ENCODE measurements around the gene FOXRED2. TPM values are rescaled to one million over a fixed set of nuclear protein-coding genes. Genes with fewer than 3 reads are reported as not detected.
"Not testable (repeated sequence)": the region's sequence is repeated elsewhere in the genome, so short reads cannot be mapped to it uniquely, and the experiment has no call there.

Gene FOXRED2
- total and polyA plus RNA-seq, 2 of the 8 experiments (the other 6 are each of a cell fraction or from before 2014, with no cell fraction given): 11.5 to 27.8 TPM

DNA sequence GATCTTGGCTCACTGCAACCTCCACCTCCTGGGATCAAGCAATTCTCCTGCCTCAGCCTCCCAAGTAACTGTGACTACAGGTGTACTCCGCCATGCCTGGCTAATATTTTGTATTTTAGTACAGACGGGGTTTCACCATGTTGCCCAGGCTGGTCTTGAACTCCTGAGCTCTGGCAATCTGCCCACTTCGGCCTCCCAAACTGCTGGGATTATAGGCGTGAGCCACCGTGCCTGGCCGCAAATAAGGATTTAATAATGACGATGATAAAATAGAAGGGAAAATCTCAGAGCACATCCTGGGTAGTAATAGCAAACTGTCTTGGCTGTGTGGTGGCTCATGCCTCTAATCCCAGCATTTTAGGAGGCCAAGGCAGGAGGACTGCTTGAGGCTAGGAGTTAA lies 55.9 kb downstream of the FOXRED2 start:
- H2BK20ac ChIP-seq (ENCODE audit: low read length); H3K14ac ChIP-seq (ENCODE audit: insufficient read length); FAIRE-seq; H3K27me3 ChIP-seq (replicated peaks in 1 of 4; ENCODE audit: control insufficient read depth in 3 of 4, extremely low read depth in 1 of 4, insufficient read depth in 3 of 4, low read length in 3 of 4); H3K36me3 ChIP-seq (ENCODE audit: control insufficient read depth in 2 of 4, insufficient read depth in 4 of 4, low read length in 3 of 4); H3K27ac ChIP-seq (ENCODE audit: low read depth, low read length); H3K18ac ChIP-seq (ENCODE audit: extremely low read depth, low read length); H3K9me3 ChIP-seq (ENCODE audit: insufficient read depth in 2 of 2, low read depth in 1 of 2, low read length in 1 of 2); H4K8ac ChIP-seq (ENCODE audit: extremely low read depth, insufficient read depth, low read length); H3K23me2 ChIP-seq (ENCODE audit: low read depth, low read length); POLR2A ChIA-PET (ENCODE audit: partially characterized antibody); H3K79me2 ChIP-seq (ENCODE audit: control insufficient read depth in 1 of 2, insufficient read depth in 2 of 2, low read length in 2 of 2); DNase-seq (ENCODE audit: low read depth in 1 of 2, low spot score in 2 of 2); H2AFZ ChIP-seq (ENCODE audit: low read length); H3K4me2 ChIP-seq (ENCODE audit: insufficient read depth in 1 of 2, low read depth in 2 of 2, low read length in 2 of 2); H3K4me3 ChIP-seq (ENCODE audit: extremely low read depth in 1 of 4, insufficient read depth in 2 of 4, low read depth in 3 of 4, low read length in 4 of 4); H3K4ac ChIP-seq (replicated peaks; ENCODE audit: insufficient read length, low read depth, low read length); H4K5ac ChIP-seq (ENCODE audit: insufficient read length, low read depth, low read length); H3K9ac ChIP-seq (replicated peaks in 1 of 4; ENCODE audit: extremely low read depth in 1 of 4, low read depth in 3 of 4, low read length in 3 of 4); H3K79me1 ChIP-seq (ENCODE audit: low read depth, low read length); H4K91ac ChIP-seq (replicated peaks; ENCODE audit: insufficient read length, low read length); H4K20me1 ChIP-seq (replicated peaks in 1 of 2; ENCODE audit: control insufficient read depth in 1 of 2, insufficient read depth in 2 of 2, low read length in 2 of 2); H2BK5ac ChIP-seq (ENCODE audit: low read depth, low read length); H3K23ac ChIP-seq (ENCODE audit: insufficient read length); H3K56ac ChIP-seq (replicated peaks; ENCODE audit: insufficient read length, low read depth, low read length); H2BK120ac ChIP-seq (replicated peaks; ENCODE audit: low read depth, low read length); H2BK15ac ChIP-seq (ENCODE audit: low read length): not testable (repeated sequence)
- H2BK12ac ChIP-seq (ENCODE audit: low read depth, low read length): 0 out of 2 replicates have a peak overlapping the region, but pooled peaks have one; percentile 17
- peaks cover 3 to 15% (median 7%) of the 10 kb centered on the region in 4 experiments for H3K4me1 ChIP-seq (replicated peaks in 1 of 4; ENCODE audit: control insufficient read depth in 3 of 4, insufficient read depth in 4 of 4, low read length in 3 of 4)
- CTCF ChIA-PET (ENCODE audit: partially characterized antibody): interaction anchor here (0.7 to 2.0 kb wide), 3 partner anchors 16 to 150 kb away, joined by 3 to 5 read pairs (median 3); no protein-coding TSS in a partner anchor
- peak overlapping the region; percentile 75 for H2AK5ac ChIP-seq (ENCODE audit: low read depth, low read length)
- WGBS, 2 experiments (ENCODE audit: extremely low coverage in 1 of 2, insufficient coverage in 1 of 2, insufficient read length in 1 of 2, insufficient replicate concordance in 2 of 2, low coverage in 1 of 2, low lambda C conversion rate in 2 of 2, missing lambda C conversion rate in 1 of 2): 95% methylated on average over 7 of the region's 7 CpGs; no CpG with 5 or more reads in 1 of the 2 experiments
